GM19397 (cell line): ENCODE measurements around the gene KAZN.

ENCODE experiments used
- ATAC-seq: cut with Tn5 transposase; IDR thresholded peaks from one replicate; pipeline ENCODE4 v1.9.1; 2021; ENCODE audit warnings: mild to moderate bottlenecking, moderate library complexity; ENCODE audit not compliant: unreplicated experiment

KAZN gene

DNA sequence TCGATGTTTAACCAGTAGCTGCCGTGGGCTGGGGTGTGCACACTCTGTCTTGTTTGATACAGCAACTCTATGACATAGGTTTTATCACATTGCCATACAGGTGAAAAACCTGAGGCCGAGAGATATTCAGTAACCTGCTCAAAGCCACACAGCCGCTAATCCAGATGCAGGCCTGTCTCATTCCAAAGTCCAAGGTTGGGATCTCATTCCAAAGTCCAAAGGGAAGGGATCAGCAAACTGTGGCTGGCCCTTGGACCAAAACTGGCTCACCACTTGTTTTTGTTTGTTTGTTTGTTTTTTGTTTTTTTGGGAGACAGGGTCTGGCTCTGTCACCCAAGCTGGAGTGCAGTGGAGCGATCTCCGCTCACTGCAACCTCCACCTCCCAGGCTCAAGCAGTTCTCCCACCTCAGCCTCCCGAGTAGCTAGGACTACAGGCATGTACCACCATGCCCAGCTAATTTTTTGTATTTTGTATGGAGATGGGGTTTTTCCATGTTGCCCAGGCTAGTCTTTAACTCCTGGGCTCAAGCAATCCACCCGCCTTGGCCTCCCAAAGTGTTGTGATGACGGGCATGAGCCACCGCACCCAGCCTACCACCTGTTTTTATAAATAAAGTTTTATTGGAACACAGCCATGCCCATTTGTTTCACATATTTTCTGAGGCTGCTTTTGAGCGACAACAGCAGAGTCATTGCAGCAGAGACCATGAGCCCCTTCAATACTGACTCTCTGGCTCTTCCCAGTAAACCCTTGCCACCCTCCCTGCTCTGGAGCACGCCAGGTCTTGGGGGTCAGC, 391.6 kb downstream of the KAZN start:
- ATAC-seq, result no peak

DNA sequence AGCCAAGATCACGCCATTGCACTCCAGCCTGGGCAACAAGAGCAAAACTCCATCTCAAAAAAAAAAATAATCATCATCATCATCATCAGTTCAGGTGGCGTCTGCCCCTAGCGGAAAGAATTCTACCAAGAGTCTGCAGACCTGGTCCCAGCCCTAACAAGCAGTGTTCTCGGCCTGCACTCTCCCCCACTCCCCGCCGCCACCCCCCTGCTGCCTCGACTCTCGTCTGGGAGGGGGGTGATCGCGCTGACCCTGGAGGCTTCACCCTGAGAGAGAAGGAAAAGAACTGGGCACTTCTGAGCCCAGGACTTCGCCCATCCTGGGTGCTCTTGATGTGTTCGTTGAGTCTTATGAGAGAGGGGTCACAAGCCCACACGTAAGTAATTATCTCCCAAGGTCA, 394.9 kb downstream of the KAZN start:
- ATAC-seq, result no peak

- no peak for ATAC-seq
Measured at GRCh38 chr1:14994148-14994547, 395.7 kb downstream of the KAZN start.

DNA sequence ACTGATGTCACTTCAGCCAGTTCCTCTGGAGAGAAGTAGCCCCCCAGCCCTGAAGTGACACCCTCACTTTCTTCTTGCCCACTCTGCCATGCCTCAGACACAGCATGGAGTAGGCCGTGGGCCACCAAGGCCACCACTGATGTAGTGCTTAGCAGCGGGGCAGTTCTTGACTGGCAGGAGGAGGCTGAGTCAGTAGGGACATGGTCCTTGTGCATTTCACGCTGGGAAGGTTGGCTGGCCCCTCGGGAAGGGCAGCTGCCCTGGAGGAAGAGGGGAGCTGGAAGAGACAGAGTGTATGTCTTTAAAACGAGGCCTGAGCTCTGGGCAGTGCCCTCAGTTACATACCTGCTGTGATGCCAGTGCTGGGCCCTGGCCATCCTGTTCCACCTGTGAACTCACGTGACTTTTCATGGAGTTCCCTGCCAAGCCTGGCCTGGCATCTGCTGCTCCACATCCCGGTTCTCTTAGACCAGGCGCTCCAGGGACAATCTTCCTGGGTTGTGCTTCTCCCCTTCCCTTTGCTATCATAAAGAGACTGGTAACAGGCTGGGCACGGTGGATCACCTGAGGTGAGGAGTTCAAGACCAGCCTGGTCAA, 396.5 kb downstream of the KAZN start:
- ATAC-seq, result no peak

DNA sequence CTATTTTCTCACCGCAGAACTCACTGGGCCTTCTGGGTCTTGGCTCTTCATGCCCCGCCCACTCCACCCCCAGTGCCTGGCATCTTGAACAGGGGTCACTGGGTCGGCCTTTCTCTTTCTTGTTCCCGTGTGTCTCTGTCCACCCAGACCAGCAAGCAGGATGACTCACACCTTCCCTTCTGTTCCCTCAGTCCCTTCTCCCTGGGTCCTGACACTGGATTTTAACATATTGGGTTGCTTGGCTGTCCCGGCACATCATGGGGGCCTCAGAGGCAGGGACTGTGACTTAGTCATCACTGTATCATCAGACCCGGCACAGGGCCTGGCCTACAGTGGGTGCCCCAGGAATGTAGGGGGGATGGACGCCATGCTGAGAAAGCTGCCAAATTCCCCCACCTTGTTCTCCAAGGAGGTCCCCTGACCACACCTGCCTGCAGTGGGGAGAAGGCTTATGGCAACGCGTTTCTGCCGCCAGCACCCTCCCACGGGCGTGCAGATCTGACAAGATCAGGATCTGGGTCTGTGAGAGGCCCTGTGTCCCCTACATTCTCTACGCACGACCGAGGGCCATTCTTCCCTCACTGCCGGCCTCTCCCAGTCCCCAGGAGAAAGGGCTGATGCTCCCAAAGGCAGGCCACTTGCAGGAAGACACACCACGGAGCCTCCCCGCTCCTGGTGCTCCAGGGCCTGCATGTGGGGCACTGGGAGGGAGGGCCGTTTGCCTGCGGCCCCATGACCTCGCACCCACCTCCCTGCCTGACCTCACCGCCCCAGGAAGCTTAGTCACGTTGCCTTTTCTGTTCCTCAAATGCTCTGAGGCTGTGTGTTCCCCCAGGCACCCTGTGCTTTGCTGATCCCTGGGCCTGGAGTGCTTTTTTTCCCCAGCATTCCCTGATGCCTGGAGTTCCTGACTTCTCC, 397.9 kb downstream of the KAZN start:
- no peak for ATAC-seq

DNA sequence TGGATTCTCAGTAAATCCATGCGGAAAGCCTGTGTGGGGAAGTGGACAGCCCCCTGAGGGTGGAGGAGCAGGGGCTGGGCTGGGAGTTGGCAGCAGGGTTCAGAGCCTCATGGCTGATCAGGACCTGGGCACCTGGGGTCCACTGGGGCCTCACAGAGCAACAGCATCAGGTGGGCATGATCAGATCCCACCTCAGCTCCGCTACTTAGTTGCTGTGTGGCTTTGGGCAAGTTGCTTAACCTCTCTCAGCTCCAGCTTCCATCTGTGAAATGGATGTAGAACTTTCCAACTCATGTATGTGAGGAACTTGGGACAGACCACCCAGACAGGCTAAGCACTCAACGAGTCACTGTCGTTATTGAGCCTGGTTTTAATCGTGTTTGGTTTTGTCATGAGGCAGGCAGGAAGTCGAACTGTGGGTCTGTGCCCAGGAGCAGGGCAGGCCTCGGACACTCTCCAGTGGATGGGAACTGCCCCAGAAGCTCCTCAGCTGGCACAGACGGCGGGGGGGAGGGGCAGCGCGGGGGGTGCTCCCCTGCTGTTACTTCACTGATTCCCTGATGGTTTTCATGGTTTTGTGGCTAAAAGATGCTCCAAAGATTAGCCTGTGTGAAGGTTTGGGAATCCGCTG, 399.3 kb downstream of the KAZN start:
- ATAC-seq, result no peak

DNA sequence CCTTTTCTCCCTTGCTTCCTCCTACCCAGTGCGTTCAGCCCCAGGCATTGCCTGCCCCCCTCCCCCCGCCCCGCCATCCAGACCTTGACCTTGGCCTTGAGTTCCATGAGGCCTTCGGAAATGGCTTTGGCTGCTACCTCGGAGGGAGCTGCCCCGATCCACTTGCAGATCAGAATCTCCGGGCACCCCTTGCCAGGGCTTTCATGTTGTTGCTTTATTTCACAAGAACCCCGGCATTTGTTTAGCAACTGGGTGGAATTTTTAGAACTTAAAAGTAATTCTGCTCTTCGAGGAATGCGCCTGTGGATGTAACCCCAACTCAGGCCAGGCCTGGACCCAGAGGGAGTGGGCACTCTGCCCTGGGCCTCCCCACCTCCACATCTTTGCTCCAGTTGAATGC, 401.0 kb downstream of the KAZN start:
- ATAC-seq, result no peak

GRCh38 chr1:15000030-15000429, 401.5 kb downstream of the KAZN start:
- ATAC-seq, result no peak

DNA sequence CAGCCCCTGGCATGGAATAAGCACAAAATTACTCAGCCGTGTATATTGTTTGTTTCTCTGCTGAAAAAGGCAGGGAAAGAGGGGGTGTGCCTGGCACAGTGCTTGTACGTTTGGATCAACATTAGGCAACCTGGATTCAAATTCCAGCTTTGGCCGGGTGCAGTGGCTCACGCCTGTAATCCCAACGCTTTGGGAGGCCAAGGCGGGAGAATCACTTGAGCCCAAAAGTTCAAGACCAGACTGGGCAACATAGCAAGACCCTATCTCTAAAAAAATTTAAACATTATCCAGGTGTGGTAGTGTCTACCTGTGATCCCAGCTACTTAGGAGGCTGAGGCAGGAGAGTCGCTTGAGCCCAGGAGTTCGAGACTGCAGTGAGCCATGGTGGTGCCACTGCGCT, 402.2 kb downstream of the KAZN start:
- ATAC-seq, result no peak

- no peak for ATAC-seq
Measured at GRCh38 chr1:15001317-15001915, 402.9 kb downstream of the KAZN start.

DNA sequence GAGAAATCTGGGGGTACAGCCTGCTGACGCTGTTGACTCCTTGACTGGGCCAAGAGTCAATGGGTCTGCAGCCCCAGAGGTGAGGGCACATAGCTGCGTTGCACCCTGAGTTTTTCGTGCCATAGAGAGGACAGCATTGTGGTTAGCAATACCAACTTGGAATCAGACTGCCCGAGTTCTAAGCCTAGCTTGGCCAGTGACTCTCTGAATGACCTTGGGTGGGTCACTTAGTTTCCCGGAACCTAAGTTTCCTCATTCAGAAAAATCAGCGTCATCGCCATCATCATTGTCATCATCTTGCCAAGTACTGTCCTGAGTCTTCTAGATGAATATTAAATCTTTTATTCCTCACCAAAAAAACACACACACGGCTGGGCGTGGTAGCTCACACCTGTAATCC, 403.8 kb downstream of the KAZN start:
- no peak for ATAC-seq

DNA sequence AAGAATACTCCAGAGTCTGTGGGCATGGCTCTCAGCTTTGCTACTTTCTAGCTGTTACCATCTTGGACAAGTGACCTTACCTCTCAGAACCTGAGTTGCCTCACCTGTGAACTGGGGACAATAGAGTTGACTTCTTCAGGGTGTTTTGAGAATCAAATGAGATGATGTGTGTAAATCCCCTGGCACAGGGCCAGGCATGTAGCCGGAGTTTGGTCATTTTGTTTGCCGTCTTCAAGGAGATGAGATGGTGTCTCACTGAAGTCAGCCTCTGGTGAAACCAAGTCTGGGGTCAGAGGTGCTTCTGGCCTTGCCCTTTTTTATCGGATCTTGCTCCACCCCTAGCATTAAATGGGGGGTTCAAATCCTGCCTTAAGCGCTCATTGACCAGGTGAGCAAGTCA, 405.9 kb downstream of the KAZN start:
- ATAC-seq, result no peak

GRCh38 chr1:15005116-15005515, 406.6 kb downstream of the KAZN start:
- ATAC-seq, result no peak

DNA sequence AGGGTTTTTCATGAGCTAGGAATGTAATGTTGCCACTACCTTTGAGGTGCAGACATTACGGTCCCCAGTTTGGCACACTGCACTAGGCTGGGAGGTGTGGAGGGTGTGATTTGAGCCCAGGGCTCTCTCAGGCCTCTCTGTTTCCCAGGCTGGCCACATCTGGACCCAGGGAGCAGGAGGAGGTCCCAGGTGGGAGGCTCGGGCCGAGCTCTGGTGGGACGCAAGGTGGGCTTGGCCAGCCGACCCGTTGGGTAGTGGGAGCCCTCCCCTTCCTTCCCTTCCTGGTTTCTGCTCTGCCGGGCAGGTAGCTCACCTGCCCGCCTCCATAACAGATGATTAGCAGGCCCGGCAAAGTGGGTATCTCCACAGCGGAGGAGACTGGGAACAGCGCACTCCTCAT, 408.9 kb downstream of the KAZN start:
- no peak for ATAC-seq

DNA sequence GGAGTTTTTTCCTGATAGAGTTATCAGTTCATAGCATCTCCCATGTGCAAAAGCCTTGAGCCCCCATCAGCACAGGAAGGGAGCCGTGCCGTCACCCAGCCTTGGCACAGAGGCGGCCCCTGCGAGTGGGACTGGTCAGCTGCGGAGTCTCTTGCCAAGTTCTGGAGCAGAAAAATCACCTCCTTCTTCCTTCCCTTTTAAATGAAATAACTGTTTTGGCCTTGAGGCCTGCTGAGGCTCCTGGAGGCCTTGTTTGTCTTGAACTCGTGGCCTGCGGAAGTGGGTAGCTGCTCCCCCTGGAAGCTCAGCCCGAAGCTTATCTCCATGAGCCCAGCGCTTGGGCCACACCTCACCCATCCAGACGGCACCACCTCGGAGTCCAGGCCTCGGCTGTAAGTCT, 409.4 kb downstream of the KAZN start:
- no peak for ATAC-seq

DNA sequence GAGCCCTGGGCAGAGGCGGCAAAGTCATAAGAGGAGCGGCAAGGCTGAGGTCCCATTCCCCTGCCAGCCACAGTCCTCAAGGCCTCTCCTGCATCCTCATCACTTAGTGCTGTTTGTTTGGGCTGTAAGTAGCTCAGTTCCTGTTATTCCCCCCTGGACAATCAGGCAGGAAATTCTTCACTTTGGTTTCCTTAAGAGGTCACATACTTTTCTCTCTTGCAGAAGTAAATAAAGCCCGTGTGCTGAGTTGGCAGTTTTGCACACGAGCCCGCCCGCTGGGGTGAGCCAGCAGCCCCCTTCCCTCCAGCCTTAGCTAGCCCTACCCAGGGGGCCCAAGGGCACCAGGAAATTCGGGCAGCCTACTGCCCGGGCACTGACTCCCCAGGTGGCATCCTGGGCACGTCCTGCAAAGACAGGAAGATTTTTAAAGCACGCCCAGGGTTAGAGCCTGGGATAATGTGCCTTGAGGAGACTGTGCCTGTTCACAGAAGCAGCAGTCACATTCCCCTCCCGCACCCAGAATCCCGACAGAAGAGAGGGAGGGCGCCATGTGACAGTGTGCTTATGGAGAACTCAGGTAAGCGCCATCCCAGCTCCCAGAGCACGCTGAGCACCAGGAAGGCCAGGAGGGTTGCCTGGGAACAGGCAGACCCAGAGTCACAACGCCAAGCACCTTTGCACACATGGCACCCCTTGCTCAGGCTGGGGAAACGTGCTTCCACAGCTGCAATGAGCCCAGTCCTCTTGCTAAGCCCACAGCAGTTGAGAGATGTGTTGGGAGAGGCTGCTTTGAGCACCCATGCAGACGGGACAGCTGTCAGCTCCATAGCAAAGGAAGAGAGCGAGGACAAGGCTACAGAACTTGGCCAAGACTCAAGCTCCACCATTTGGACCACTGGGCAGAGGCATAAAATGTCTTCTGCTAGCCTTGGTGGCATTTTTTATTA, 410.6 kb downstream of the KAZN start:
- no peak for ATAC-seq

DNA sequence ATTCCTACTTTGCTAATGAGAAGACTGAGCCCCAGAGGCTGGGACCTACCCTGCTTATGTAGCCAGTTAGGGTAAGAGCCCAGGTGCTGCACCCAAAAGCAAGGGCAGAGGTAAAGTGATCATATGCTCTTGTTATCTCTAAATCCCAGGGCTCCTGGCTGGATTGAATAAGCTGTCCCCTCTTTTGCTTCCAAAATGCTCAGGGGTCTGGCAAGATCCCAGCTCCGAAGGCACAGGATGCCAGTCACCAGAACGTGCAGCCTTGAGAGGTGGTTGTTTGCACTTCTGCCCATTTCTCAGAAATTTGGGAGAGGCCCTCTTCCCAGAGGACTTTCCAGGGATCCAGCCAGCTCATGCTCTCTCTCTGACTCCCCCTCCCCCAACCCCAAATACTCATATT, 412.7 kb downstream of the KAZN start:
- no peak for ATAC-seq

DNA sequence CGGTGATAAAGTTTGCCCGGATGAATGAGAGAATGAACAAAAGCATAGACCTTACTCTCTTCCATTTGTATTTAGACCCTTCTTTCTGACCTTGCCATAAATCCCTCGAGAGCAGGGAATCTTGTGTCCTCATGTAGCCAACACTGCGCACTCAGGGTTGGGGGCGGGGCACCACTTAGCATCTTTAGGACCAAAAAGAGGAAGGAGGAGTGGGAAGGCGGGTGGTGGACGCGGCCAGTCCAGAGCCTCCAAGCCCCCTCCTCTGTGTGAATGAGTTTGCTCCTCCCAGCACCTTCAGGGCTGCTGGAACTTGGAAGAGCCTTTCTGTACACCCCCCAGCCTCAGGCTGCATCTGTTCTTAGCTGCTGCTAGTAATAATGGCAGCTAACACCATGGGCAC, 413.2 kb downstream of the KAZN start:
- no peak for ATAC-seq

DNA sequence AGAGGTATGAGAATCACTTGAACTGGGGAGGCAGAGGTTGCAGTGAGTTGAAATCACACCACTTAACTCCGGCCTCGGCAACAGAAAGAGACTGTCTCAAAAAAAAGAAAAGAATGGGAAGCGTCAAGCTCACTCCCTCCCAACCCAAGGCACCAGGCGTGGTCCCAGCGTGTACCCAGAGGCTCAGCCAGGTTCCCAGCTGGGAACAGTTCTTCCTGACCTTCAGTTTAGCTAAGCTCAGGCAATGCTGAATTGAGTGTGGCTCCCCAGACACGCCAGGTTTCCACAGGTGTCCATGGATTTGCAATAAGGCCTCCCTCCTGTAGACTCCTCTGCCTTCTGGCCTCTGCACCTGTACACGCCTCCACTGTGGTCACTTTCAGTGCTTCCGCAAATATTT, 414.3 kb downstream of the KAZN start:
- ATAC-seq, result no peak

DNA sequence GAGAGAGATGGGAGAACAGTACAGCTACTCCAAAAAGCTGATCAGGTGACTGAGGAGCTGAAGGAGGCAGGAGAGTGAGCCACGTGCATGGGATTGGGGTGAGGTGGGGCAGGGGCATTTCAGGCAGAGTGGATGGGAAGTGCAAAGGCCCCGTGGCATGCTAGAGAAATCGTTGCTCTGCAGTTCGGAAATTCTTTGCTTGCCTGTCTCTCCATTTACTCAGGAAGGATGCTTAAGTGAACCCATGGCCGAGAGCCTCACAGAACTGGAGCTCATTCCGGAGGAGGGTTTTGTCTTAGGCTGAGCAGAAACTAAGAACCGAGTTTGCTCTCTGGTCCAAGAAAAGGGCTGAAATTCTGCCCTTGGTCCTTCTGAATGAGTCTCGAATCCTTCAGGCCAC, 415.3 kb downstream of the KAZN start:
- ATAC-seq, result no peak
